Stimulated activated CD4-positive, alpha-beta T cell treated with anti-CD3 and anti-CD28 coated beads, Interleukin-1b, Interleukin-23, amount 100 ng/mL, for 4 hours (primary cell): ENCODE measurements around the gene CNTNAP5.

Experiments used
- DNase-seq, 2 donors: peaks; one replicate each; pipeline ENCODE4 v3.0.0-alpha.2; 2020; ENCODE audit warnings: low read depth in 2 of 2

The CNTNAP5 gene

GRCh38 chr2:124610141-124610540, 585.1 kb downstream of the CNTNAP5 start:
- DNase-seq, result no peak

GRCh38 chr2:124610866-124611265, 585.8 kb downstream of the CNTNAP5 start:
- DNase-seq, result no peak

GRCh38 chr2:124623560-124623959, 598.5 kb downstream of the CNTNAP5 start:
- no peak for DNase-seq

GRCh38 chr2:124625561-124625960, 600.5 kb downstream of the CNTNAP5 start:
- no peak for DNase-seq

- no peak for DNase-seq
Observed at GRCh38 chr2:124626993-124627392, 601.9 kb downstream of the CNTNAP5 start.

GRCh38 chr2:124633812-124634211, 608.7 kb downstream of the CNTNAP5 start:
- no peak for DNase-seq

GRCh38 chr2:124639524-124639923, 614.4 kb downstream of the CNTNAP5 start:
- no peak for DNase-seq

- DNase-seq, result no peak
Observed at GRCh38 chr2:124640221-124640750, 615.2 kb downstream of the CNTNAP5 start.

- DNase-seq, result no peak
Observed at GRCh38 chr2:124646166-124646815, 621.2 kb downstream of the CNTNAP5 start.

- DNase-seq, result no peak
Observed at GRCh38 chr2:124647245-124647644, 622.2 kb downstream of the CNTNAP5 start.

- DNase-seq, result no peak
Observed at GRCh38 chr2:124647663-124648062, 622.6 kb downstream of the CNTNAP5 start.

GRCh38 chr2:124649001-124649400, 623.9 kb downstream of the CNTNAP5 start:
- DNase-seq, result no peak

- DNase-seq, result no peak
Observed at GRCh38 chr2:124652099-124652498, 627.0 kb downstream of the CNTNAP5 start.

GRCh38 chr2:124658373-124658772, 633.3 kb downstream of the CNTNAP5 start:
- no peak for DNase-seq

GRCh38 chr2:124661558-124661957, 636.5 kb downstream of the CNTNAP5 start:
- DNase-seq, result no peak

GRCh38 chr2:124662946-124663644, 638.0 kb downstream of the CNTNAP5 start:
- DNase-seq, result no peak

- no peak for DNase-seq
Observed at GRCh38 chr2:124663645-124663997, 638.5 kb downstream of the CNTNAP5 start.

GRCh38 chr2:124664363-124664762, 639.3 kb downstream of the CNTNAP5 start:
- DNase-seq, result no peak

GRCh38 chr2:124666976-124667375, 641.9 kb downstream of the CNTNAP5 start:
- no peak for DNase-seq

GRCh38 chr2:124668161-124668560, 643.1 kb downstream of the CNTNAP5 start:
- DNase-seq, result no peak

GRCh38 chr2:124670187-124670586, 645.1 kb downstream of the CNTNAP5 start:
- no peak for DNase-seq

- DNase-seq, result no peak
Observed at GRCh38 chr2:124678043-124678442, 653.0 kb downstream of the CNTNAP5 start.
